Stimulated activated CD4-positive, alpha-beta T cell treated with anti-CD3 and anti-CD28 coated beads, Interleukin-2, amount 100 ng/mL, for 48 hours (primary cell): ENCODE data around the gene PRSS1.
"Not testable (repeated sequence)": the region's sequence is repeated elsewhere in the genome, so short reads cannot be mapped to it uniquely, and the experiment has no call there.

ENCODE experiments used
- DNase-seq, 2 donors: peaks; one replicate each; pipeline ENCODE4 v3.0.0-alpha.2; 2020

PRSS1 gene

DNA sequence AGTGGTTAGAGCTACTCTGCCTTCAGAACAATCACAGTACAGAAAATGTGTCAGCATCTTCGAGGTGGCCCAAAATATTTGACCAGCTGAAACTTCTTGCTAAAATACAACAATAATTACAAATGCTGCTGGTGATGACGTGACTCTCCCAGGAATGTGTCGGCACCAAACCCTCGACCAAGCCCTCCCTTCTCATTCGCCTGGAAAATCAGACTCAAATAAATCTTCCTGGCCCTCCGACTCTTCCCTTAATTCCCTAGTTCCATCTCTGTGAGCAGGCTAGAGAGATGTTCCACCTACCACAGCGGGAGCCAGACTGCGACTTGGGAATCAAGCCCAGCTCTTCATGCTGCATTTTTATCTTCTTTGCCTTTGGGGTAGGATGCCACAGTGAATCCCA lies 25.6 kb downstream of the PRSS1 start:
- DNase-seq, result no peak

DNA sequence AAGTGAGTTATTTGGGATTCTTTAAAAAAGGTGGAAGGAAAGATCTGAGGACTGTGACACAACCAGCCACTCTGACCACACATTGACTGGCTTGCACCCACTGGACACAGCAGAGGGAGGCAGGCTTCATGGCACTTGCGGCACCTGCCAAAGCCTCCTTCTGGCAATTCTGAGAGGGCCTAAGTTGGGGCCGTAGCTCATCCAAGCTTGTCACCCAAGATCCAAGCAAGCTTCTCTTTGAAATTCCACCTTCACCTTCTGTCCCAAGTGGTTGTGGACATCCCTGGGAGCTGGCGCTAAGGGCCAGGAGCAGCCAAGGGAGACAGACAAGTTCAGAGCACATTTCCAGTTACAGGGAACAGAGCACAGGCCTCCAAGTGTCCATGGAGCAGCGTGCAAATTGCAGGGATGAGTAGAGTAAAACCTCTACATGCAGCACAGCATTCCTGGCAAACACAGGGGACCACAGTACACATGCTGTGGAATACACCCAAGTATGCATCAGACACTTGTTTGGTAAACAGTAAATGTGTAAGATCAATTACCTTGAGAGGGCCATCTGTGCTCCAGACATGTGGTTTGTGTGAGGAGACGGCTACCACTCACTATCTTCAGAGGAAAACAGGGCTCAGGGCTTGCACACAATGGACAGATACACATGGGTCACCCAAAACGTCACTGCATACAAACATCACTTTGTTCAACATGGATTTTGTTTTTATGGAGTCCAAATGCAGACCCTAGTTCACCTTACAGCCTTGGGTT lies 26.3 kb downstream of the PRSS1 start:
- not testable (repeated sequence) for DNase-seq

DNA sequence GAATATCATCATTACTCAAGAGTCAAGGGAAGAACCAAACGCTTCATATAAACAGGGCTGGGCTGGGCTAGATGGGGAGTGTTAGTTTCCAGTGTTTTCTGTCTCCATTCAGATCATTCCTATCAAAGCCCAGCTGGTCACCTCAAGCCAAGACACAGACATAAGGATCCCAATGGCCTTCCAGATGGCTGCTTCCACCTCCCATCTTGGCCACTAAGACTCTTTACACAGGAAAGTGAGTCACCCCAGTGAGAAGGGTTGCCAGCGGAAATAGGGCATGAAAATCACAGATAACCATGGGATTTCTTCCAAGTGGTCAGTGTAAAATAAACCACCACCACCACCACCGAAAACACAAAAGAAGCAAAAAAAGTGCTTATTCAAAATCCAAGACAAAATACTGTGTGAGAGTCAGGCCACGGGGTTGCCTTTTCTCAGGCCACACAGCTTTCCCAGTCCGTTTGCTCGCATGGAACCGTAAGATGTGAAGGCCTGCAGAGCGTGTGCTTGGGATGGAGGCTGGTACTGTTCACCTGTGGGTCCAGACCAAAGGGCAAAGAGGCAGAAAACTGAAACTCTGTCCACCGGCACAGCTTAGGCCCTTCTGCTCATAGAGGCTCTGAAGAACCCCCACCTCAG lies 27.1 kb downstream of the PRSS1 start:
- DNase-seq, result no peak

DNA sequence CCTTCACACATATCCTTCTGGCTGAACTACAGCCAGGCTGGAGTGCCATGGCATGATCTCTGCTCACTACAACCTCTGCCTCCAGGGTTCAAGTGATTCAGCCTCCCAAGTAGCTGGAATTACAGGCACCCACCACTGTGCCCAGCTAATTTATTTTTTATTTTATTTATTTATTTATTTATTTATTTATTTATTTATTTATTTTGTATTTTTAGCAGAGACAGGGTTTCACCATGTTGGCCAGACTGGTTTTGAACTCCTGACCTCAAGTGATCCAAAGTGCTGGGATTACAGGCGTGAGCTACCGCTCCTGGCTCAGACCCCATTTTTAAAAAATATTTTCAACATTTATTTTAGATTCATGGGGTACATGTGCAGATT lies 27.6 kb downstream of the PRSS1 start:
- DNase-seq, result not testable (repeated sequence)

GRCh38 chr7:142777318-142777717 lies 28.0 kb downstream of the PRSS1 start:
- no peak for DNase-seq

GRCh38 chr7:142782922-142783900 lies 33.9 kb downstream of the PRSS1 start:
- no peak for DNase-seq

DNA sequence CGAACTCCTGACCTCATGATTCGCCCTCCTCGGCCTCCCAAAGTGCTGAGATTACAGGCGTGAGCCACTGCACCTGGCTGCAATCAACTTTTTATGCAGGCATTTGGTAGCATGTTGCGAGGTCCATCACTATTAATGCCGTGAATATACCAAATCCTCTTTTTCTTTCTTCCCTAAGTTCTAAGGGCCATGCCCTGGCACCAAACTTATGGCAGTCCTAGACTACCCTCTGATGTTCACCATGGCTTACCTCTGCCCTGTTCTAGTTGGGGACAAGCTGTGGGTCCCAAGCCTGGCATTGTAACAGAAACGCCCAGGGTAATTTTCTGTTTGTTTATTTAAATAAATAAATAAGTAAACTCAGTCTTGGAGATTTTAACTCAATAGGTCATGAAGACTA lies 34.8 kb downstream of the PRSS1 start:
- DNase-seq, result no peak

GRCh38 chr7:142784716-142785115 lies 35.4 kb downstream of the PRSS1 start:
- no peak for DNase-seq

DNA sequence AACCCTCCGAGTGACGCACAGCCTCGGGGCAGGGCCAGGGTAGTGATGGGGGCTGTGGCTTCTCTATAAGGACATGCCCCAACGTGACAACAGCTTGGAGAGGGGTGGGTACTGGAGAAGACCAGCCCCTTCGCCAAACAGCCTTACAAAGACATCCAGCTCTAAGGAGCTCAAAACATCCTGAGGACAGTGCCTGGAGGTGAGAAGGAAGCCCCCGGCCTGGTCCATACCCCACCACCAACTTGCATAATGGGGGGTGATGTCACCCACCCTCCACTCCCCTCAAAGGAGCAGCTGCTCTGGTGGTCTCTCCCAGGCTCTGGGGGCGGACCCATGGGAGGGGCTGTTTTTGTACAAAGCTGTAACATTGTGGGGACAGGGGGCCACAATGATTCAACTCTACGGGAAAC lies 36.6 kb downstream of the PRSS1 start:
- DNase-seq, result no peak

- DNase-seq, result no peak
Measured at GRCh38 chr7:142787034-142787768, 37.9 kb downstream of the PRSS1 start.

GRCh38 chr7:142787783-142788182 lies 38.5 kb downstream of the PRSS1 start:
- DNase-seq, result no peak

DNA sequence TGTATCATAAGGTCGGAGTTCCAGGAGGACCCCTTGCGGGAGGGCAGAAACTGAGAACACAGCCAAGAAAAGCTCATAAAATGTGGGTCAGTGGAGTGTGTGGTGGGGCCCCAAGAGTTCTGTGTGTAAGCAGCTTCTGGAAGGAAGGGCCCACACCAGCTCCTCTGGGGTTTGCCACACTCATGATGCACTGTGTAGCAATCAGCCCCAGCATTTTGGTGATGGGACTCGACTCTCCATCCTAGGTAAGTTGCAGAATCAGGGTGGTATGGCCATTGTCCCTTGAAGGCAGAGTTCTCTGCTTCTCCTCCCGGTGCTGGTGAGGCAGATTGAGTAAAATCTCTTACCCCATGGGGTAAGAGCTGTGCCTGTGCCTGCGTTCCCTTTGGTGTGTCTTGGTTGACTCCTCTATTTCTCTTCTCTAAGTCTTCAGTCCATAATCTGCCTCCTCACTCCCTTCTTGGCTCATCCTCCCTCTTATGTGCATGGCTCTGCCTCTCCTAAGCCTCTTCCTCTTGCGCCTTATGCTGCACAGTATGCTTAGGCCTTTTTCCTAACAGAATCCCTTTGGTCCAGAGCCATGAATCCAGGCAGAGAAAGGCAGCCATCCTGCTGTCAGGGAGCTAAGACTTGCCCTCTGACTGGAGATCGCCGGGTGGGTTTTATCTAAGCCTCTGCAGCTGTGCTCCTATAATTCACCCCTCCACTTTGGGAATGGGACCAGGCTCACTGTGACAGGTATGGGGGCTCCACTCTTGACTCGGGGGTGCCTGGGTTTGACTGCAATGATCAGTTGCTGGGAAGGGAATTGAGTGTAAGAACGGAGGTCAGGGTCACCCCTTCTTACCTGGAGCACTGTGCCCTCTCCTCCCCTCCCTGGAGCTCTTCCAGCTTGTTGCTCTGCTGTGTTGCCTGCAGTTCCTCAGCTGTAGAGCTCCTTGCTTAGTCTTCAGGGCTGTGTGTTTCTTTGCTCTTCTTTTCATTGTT lies 39.3 kb downstream of the PRSS1 start:
- no peak for DNase-seq

- no peak for DNase-seq
Measured at GRCh38 chr7:142789441-142789840, 40.2 kb downstream of the PRSS1 start.

DNA sequence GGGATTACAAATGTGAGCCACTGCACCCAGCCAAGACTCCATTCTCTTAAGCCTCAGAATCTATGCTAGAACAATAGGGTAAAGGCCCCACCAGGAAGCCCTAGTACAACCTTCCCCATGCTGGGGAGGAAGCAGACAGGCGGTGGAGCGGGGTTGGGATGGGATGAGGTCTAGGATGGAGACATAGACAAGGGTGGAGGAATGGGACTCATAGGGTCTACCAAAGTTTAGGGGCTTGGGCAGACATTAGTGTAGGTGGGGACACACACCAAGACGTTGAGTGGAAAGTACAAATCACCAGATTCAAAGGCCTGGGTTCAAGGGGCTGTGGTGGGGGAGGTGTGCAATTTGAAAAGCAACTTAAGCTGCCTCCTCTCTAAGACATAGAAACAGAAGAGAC lies 40.8 kb downstream of the PRSS1 start:
- DNase-seq, result no peak

GRCh38 chr7:142790555-142790954 lies 41.3 kb downstream of the PRSS1 start:
- no peak for DNase-seq

DNA sequence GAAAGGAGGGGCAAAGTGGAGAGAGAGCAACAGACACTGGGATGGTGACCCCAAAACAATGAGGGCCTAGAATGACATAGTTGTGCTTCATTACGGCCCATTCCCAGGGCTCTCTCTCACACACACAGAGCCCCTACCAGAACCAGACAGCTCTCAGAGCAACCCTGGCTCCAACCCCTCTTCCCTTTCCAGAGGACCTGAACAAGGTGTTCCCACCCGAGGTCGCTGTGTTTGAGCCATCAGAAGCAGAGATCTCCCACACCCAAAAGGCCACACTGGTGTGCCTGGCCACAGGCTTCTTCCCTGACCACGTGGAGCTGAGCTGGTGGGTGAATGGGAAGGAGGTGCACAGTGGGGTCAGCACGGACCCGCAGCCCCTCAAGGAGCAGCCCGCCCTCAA lies 42.2 kb downstream of the PRSS1 start:
- no peak for DNase-seq

GRCh38 chr7:142792129-142792528 lies 42.9 kb downstream of the PRSS1 start:
- DNase-seq, result no peak

GRCh38 chr7:142792593-142792992 lies 43.3 kb downstream of the PRSS1 start:
- no peak for DNase-seq

DNA sequence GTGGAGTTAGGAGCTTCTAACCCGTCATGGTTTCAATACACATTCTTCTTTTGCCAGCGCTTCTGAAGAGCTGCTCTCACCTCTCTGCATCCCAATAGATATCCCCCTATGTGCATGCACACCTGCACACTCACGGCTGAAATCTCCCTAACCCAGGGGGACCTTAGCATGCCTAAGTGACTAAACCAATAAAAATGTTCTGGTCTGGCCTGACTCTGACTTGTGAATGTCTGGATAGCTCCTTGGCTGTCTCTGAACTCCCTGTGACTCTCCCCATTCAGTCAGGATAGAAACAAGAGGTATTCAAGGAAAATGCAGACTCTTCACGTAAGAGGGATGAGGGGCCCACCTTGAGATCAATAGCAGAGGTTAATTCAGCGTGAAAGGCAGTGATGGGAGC lies 43.9 kb downstream of the PRSS1 start:
- DNase-seq, result no peak

DNA sequence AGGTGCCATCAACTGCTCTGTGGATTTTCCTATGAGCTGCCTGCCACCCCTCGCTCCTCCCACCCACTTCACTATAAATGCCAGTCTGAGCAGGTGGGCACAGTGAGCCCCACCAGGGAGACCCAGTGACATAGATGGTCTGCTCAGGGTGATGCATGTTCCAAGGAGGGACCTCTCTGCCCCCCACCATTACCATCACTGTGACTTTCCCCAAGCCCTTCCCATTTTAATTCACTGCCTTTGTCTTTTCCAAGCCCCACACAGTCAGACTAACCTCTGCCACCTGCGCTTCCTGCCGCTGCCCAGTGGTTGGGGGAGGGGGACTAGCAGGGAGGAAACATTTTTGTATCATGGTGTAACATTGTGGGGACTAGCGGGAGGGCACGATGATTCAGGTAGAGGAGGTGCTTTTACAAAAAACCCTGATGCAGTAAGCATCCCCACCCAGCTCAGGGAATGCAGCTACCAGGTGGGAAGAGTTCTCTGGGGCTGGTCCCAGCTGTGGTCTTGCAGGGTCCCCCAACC lies 46.1 kb downstream of the PRSS1 start:
- DNase-seq, result no peak

GRCh38 chr7:142796001-142796500 lies 46.8 kb downstream of the PRSS1 start:
- DNase-seq, result no peak
